AG04449 (cell line): ENCODE results near the gene SGO2.

Experiments
- CTCF ChIA-PET: fragments of 350-600 bp; formaldehyde crosslinking; extraction: SDS; loops from one replicate; lab custom pipeline; 2021; ENCODE audit warnings: antibody characterized with exemption; lab: Yijun Ruan, JAX
- POLR2A ChIA-PET: fragments of 400-600, 350-600 bp; formaldehyde crosslinking; extraction: SDS; loops from one replicate; lab custom pipeline; 2020; ENCODE audit warnings: antibody characterized with exemption, inconsistent platforms; lab: Yijun Ruan, JAX
- DNase-seq: peaks from one replicate; pipeline ENCODE4 v3.0.0-alpha.2; 2010; ENCODE audit warnings: low read depth, low spot score
- H3K4me3 ChIP-seq: 2 replicates; pipeline ENCODE4 v1.5.1; 2011; ENCODE audit warnings: low read depth, mild to moderate bottlenecking, control low read depth, low read length
- TF ChIP-seq, protein P1 (sequence below): IDR thresholded peaks from one replicate; pipeline ENCODE4 v1.5.1; 2011; ENCODE audit warnings: mild to moderate bottlenecking, moderate library complexity, low read length, control low read depth, inconsistent platforms; ENCODE audit not compliant: insufficient read depth; ENCODE audit errors: missing control alignments

Gene SGO2

DNA sequence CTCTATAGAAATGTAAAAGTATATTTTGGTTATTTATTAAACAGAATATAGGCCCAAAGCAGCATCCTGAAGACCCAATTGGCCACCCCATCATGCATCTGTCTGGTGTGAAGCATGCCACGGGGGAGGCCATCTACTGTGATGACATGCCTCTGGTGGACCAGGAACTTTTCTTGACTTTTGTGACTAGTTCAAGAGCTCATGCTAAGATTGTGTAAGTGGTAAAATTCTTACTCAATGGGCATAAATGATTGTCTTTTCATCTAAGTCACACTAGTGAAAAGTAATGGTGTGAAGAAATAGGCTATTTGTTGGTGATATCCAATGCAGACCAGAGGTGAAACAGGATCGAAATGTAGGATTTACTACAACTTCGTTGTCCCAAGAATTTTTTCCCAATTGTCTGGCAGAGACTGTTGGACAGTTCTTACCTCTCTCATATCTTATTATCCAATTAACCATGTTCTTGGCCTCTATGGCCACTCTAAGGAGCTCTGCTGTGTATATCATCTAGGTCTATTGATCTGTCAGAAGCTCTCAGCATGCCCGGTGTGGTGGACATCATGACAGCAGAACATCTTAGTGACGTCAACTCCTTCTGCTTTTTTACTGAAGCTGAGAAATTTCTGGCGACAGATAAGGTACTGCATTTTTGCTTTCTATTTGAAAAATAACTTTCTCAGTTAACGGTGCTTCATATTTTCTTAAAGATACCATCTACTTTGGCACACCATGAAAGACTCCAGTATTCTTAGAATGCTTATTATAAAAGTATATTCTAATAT lies 94.8 kb downstream of the SGO2 start:
- no peak overlapping the region for H3K4me3 ChIP-seq
- CTCF ChIA-PET = interaction anchor here (1.1 to 4.8 kb wide), 5 partner anchors 42 to 647 kb away, joined by 3 to 36 read pairs (median 3); no protein-coding TSS in a partner anchor
- POLR2A ChIA-PET = no interaction called here
- no peak for DNase-seq
- TF ChIP-seq, protein P1, sequence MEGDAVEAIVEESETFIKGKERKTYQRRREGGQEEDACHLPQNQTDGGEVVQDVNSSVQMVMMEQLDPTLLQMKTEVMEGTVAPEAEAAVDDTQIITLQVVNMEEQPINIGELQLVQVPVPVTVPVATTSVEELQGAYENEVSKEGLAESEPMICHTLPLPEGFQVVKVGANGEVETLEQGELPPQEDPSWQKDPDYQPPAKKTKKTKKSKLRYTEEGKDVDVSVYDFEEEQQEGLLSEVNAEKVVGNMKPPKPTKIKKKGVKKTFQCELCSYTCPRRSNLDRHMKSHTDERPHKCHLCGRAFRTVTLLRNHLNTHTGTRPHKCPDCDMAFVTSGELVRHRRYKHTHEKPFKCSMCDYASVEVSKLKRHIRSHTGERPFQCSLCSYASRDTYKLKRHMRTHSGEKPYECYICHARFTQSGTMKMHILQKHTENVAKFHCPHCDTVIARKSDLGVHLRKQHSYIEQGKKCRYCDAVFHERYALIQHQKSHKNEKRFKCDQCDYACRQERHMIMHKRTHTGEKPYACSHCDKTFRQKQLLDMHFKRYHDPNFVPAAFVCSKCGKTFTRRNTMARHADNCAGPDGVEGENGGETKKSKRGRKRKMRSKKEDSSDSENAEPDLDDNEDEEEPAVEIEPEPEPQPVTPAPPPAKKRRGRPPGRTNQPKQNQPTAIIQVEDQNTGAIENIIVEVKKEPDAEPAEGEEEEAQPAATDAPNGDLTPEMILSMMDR = no peak

GRCh38 chr2:200622106-200622505 lies 96.1 kb downstream of the SGO2 start:
- POLR2A ChIA-PET = no interaction called here
- CTCF ChIA-PET = interaction anchor here (1.1 to 4.8 kb wide), 3 partner anchors 81 to 648 kb away, joined by 3 to 36 read pairs (median 3); no protein-coding TSS in a partner anchor

DNA sequence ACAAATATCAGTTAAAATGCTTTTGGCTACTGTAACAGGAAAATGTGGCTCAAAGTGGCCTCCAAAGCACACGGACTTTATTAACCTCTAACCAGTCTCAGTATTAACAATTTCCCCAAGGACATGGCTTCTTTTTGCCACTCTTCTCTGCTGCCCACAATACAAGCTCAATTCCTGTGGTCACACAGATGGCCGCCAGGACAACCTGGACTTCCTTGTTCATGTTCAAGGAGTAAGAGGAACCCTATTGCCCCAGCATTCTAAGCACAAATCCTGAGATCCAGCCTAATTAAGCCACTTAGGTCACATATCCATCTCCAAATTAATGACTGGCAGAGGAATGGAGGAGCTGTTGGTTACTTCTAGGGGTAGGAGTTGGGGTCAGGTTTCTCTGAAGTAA lies 98.0 kb downstream of the SGO2 start:
- POLR2A ChIA-PET = no interaction called here
- DNase-seq = no peak
- no peak overlapping the region for H3K4me3 ChIP-seq
- TF ChIP-seq, protein P1 = no peak
- CTCF ChIA-PET = interaction anchor here (4.8 to 6.1 kb wide), 2 partner anchors 9 to 79 kb away, joined by 36 to 37 read pairs; no protein-coding TSS in a partner anchor

More at GRCh38 chr2:200622106-200622505, 96.1 kb downstream of the SGO2 start:
- DNase-seq = no peak
- TF ChIP-seq, protein P1 = no peak
- no peak overlapping the region for H3K4me3 ChIP-seq

DNA sequence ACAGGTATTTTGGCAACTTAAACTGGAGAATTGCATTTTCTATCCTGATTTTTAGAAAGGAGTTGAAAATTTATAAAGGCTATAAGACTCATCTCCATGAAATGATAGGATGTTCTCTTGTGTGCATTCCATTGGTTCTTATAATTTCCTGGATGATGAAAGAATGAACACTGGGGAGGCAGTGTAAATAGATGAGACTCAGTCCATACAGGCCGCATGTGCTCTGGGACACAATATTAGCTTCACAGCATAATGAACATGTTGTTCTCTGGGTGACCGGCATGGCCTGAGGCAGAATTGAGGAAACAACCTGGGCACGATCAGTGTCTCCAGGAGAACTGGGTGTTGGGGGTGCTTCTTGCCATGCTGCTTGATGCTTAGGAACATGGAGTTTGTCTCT lies 98.7 kb downstream of the SGO2 start:
- CTCF ChIA-PET = interaction anchor here (1.7 to 6.1 kb wide), 3 partner anchors 9 to 78 kb away, joined by 6 to 37 read pairs (median 36); no protein-coding TSS in a partner anchor
- DNase-seq = peak; percentile 75
- H3K4me3 ChIP-seq = no peak overlapping the region
- TF ChIP-seq, protein P1 = no peak
- POLR2A ChIA-PET = no interaction called here

- no peak overlapping the region for H3K4me3 ChIP-seq
- ChIA-PET POLR2A (no interaction called here), CTCF (interaction anchor here (1.0 to 6.1 kb wide), 6 partner anchors 10 to 652 kb away, joined by 3 to 37 read pairs (median 4); no protein-coding TSS in a partner anchor)
- DNase-seq = no peak
- TF ChIP-seq, protein P1 = no peak
Observed at GRCh38 chr2:200625282-200625681, 99.3 kb downstream of the SGO2 start.

- CTCF ChIA-PET = interaction anchor here (1.0 to 6.1 kb wide), 7 partner anchors 11 to 653 kb away, joined by 3 to 37 read pairs (median 4); no protein-coding TSS in a partner anchor
- no peak overlapping the region for H3K4me3 ChIP-seq
- no peak for DNase-seq
Observed at GRCh38 chr2:200625958-200626363, 100.0 kb downstream of the SGO2 start.

More at GRCh38 chr2:200625958-200626363, 100.0 kb downstream of the SGO2 start:
- POLR2A ChIA-PET = no interaction called here
- TF ChIP-seq, protein P1 = no peak
